ENCODE data around the gene GCAT.

The GCAT gene

DNA sequence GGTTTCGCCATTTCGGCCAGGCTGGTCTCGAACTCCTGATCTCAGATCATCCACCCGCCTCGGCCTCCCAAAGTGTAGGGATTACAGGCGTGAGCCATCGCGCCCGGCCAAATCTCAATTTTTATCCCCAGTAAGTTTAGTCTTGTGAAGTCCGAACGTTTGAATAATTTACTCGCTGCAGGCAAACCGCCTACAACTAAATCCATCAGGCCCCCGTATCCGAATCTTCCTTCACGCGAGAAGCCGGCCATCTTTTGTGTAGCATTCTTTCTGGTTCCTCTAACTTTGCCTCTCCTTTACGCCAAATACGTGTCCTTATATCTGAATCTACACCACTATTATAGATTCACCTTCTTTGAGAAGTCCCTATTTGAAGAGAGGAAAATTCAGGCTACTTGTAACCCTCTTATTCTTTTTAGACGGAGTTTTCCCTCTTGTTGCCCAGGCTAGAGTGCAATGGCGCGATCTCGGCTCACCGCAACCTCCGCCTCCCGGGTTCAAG lies 40.9 kb downstream of the GCAT start:
- H3K4me3 ChIP-seq (ENCODE audit: insufficient read depth, low read length, poor library complexity, severe bottlenecking), result peak overlapping the region; percentile 93
- no peaks in the 10 kb centered on the region for H3K9me2 ChIP-seq (replicated peaks; ENCODE audit: insufficient read depth, low read length)
- H3K79me2 ChIP-seq (ENCODE audit: insufficient read depth, low read length), result peaks cover 54% of the 10 kb centered on the region
- no peak overlapping the region for H2AFZ ChIP-seq (ENCODE audit: low read depth, low read length, severe bottlenecking)
- no peaks in the 10 kb centered on the region; the same call in 1 of the 2 replicates for H4K20me1 ChIP-seq (ENCODE audit: low read depth, low read length)
- H3F3A ChIP-seq (ENCODE audit: insufficient read depth), result peaks cover 14% of the 10 kb centered on the region
- peak overlapping the region; percentile 97 for H3K4me2 ChIP-seq (ENCODE audit: low read depth, low read length, poor library complexity, severe bottlenecking)
- peak overlapping the region; percentile 43 for H3K27ac ChIP-seq (ENCODE audit: low read depth, low read length)
- H3K36me3 ChIP-seq (ENCODE audit: low read length), result peaks cover 13% of the 10 kb centered on the region
- H3K27me3 ChIP-seq (ENCODE audit: low read length), result no peaks in the 10 kb centered on the region
- TF ChIP-seq CTCF (IDR thresholded peaks at IDR 0.05; ENCODE audit: insufficient read depth, low read length, poor library complexity, severe bottlenecking) (no peak), EZH2phosphoT487 (conservative IDR thresholded peaks at IDR 0.05; ENCODE audit: low read length) (no peak)
- no peaks in the 10 kb centered on the region for H3K9me3 ChIP-seq (ENCODE audit: insufficient read depth, low read length)
- peak overlapping the region; percentile 91 for H3K9ac ChIP-seq (ENCODE audit: low read length)

DNA sequence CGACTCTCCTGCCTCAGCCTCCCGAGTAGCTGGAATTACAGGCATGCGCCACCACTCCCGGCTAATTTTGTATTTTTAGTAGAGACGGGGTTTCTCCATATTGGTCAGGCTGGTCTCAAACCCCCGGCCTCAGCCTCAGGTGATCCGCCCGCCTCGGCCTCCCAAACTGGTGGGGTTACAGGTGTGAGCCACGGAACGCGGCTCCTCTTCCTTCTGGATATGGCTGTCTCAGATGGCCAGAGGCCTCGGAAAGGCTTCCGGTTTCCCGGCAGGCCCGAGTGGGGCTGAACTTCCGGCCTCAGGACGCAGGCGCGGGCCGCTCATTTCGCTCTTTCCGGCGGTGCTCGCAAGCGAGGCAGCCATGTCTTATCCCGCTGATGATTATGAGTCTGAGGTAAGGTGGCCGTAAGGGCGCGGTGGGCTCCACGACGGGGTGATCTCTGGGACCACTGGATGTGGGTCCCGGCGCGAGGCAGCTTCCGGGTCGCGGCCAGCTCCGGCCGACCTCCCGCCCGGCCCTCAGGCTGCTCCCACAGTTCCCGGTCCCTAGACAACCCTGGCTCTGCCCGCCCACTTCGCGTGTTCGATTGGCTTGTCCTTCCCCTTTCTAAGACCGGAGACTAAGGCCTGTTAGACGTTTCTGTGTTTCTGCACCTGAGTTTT lies 41.5 kb downstream of the GCAT start, which contains the start of gene EIF3L:
EIF3L (plus strand) TSS at position 331 of the 663 bp plus-strand sequence; CDS start at position 362, 31 bp downstream.
- TF ChIP-seq CTCF (IDR thresholded peaks at IDR 0.05; ENCODE audit: insufficient read depth, low read length, poor library complexity, severe bottlenecking) (no peak), EZH2phosphoT487 (conservative IDR thresholded peaks at IDR 0.05; ENCODE audit: low read length) (no peak)
- Histone ChIP-seq H3K79me2 (ENCODE audit: insufficient read depth, low read length) (peaks cover 59% of the 10 kb centered on the region), H3K9me2 (replicated peaks; ENCODE audit: insufficient read depth, low read length) (no peaks in the 10 kb centered on the region), H3K36me3 (ENCODE audit: low read length) (peaks cover 17% of the 10 kb centered on the region), H3K4me2 (ENCODE audit: low read depth, low read length, poor library complexity, severe bottlenecking) (peak within 1 kb of the TSS; percentile 97), H3K9ac (ENCODE audit: low read length) (peak within 1 kb of the TSS; percentile 91), H3K4me3 (ENCODE audit: insufficient read depth, low read length, poor library complexity, severe bottlenecking) (peak within 1 kb of the TSS; percentile 93), H3K27me3 (ENCODE audit: low read length) (no peaks in the 10 kb centered on the region), H4K20me1 (ENCODE audit: low read depth, low read length) (no peaks in the 10 kb centered on the region; the same call in 1 of the 2 replicates), H3K27ac (ENCODE audit: low read depth, low read length) (peak within 1 kb of the TSS; percentile 57), H2AFZ (ENCODE audit: low read depth, low read length, severe bottlenecking) (peak within 1 kb of the TSS; percentile 88), H3F3A (ENCODE audit: insufficient read depth) (peaks cover 14% of the 10 kb centered on the region), H3K9me3 (ENCODE audit: insufficient read depth, low read length) (no peaks in the 10 kb centered on the region)

DNA sequence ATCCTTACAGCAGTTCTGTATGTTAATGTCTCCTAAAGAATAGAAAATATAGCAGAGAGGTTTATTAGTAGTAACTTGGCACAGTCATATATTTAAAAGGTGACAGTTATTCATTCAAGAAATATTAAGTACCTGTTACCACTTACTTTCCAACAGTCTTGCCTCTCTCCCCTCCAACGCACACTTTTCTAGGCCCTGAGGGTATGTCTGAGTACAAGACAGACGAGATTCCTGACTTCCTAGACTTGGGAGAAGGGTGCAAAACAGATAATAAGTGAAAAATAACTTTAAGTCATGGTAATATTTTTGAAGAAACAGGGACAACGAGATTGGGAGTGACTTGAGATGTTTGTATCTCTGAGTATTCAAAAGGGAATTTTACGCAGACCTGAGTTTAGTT lies 43.1 kb downstream of the GCAT start:
- Histone ChIP-seq H3K27ac (ENCODE audit: low read depth, low read length) (no peak overlapping the region), H3K36me3 (ENCODE audit: low read length) (peaks cover 23% of the 10 kb centered on the region), H3K27me3 (ENCODE audit: low read length) (no peaks in the 10 kb centered on the region), H3F3A (ENCODE audit: insufficient read depth) (peaks cover 5% of the 10 kb centered on the region; the same call in 1 of the 2 replicates), H3K79me2 (ENCODE audit: insufficient read depth, low read length) (peaks cover 73% of the 10 kb centered on the region), H3K9ac (ENCODE audit: low read length) (peak overlapping the region; percentile 91; the same call in 1 of the 2 replicates), H3K4me3 (ENCODE audit: insufficient read depth, low read length, poor library complexity, severe bottlenecking) (no peak overlapping the region), H3K9me3 (ENCODE audit: insufficient read depth, low read length) (no peaks in the 10 kb centered on the region), H2AFZ (ENCODE audit: low read depth, low read length, severe bottlenecking) (no peak overlapping the region), H4K20me1 (ENCODE audit: low read depth, low read length) (peaks cover 4% of the 10 kb centered on the region), H3K4me2 (ENCODE audit: low read depth, low read length, poor library complexity, severe bottlenecking) (peak overlapping the region; percentile 97), H3K9me2 (replicated peaks; ENCODE audit: insufficient read depth, low read length) (no peaks in the 10 kb centered on the region)
- TF ChIP-seq EZH2phosphoT487 (conservative IDR thresholded peaks at IDR 0.05; ENCODE audit: low read length) (no peak), CTCF (IDR thresholded peaks at IDR 0.05; ENCODE audit: insufficient read depth, low read length, poor library complexity, severe bottlenecking) (no peak)
